Activated naive CD4-positive, alpha-beta T cell treated with anti-CD3 and anti-CD28 coated beads, Interleukin-2, amount 50 U/mL, for 72 hours (primary cell): ENCODE data around the gene PEAK3. TPM values are rescaled to one million over a fixed set of nuclear protein-coding genes. Genes with fewer than 3 reads are reported as not detected.

Experiments
- ATAC-seq, 2 donors: fragments of 150-1000 bp; cut with Tn5 transposase; 2 replicates each; pipeline ENCODE4 v1.10.0; 2021; ENCODE audit warnings: mild to moderate bottlenecking in 2 of 2, moderate library complexity in 2 of 2
- DNase-seq, 2 donors: peaks; one replicate each; pipeline ENCODE4 v3.0.0; 2021 to 2022; ENCODE audit warnings: low spot score in 2 of 2
- H3K27ac Mint-ChIP-seq, 2 donors: one replicate each; pipeline ENCODE4 v1.8.0; 2022; ENCODE audit warnings: mild to moderate bottlenecking in 2 of 2, mixed read lengths in 2 of 2
- H3K36me3 Mint-ChIP-seq, 2 donors: one replicate each; pipeline ENCODE4 v1.8.0; 2022; ENCODE audit warnings: mixed read lengths in 2 of 2
- H3K9me3 Mint-ChIP-seq, 2 donors: one replicate each; pipeline ENCODE4 v1.8.0; 2022; ENCODE audit warnings: mixed read lengths in 2 of 2
- total RNA-seq, 2 donors: library from RNA; stranded (reverse); gene quantifications; one replicate each; pipeline ENCODE4 v1.2.3, GENCODE V29; 2022

Gene PEAK3
- total RNA-seq, 2 donors from 2014 or later = not detected

- no peaks in the 10 kb centered on the region for H3K9me3 Mint-ChIP-seq
- peaks cover 53 to 59% of the 10 kb centered on the region in 2 donors for H3K36me3 Mint-ChIP-seq
- ATAC-seq (no peak), DNase-seq (no peak)
- peak overlapping the region; percentile 92 to 94 for H3K27ac Mint-ChIP-seq
These were observed 40.9 kb downstream of the PEAK3 start for GRCh38 chr19:2240881-2241760.

GRCh38 chr19:2239771-2240770, 41.9 kb downstream of the PEAK3 start:
- ATAC-seq (no peak), DNase-seq (no peak)
- peak overlapping the region; percentile 92 to 94 for H3K27ac Mint-ChIP-seq
- peaks cover 49 to 54% of the 10 kb centered on the region in 2 donors for H3K36me3 Mint-ChIP-seq
- no peaks in the 10 kb centered on the region for H3K9me3 Mint-ChIP-seq

GRCh38 chr19:2239173-2239572, 42.8 kb downstream of the PEAK3 start:
- peaks cover 50 to 54% of the 10 kb centered on the region in 2 donors for H3K36me3 Mint-ChIP-seq

GRCh38 chr19:2237869-2238153, 44.2 kb downstream of the PEAK3 start:
- H3K9me3 Mint-ChIP-seq = no peaks in the 10 kb centered on the region
- H3K36me3 Mint-ChIP-seq = peaks cover 48 to 50% of the 10 kb centered on the region in 2 donors
- DNase-seq (no peak), ATAC-seq (no peak)
- H3K27ac Mint-ChIP-seq = peak overlapping the region; percentile 85 to 92

More at GRCh38 chr19:2239173-2239572, 42.8 kb downstream of the PEAK3 start:
- Mint-ChIP-seq H3K9me3 (no peaks in the 10 kb centered on the region), H3K27ac (peak overlapping the region; percentile 90 to 92)
- DNase-seq = no peak
- ATAC-seq = no peak

- ATAC-seq (no peak), DNase-seq (no peak)
- H3K36me3 Mint-ChIP-seq = peaks cover 42 to 44% of the 10 kb centered on the region in 2 donors
These were observed 44.7 kb downstream of the PEAK3 start for GRCh38 chr19:2237051-2237868.

GRCh38 chr19:2236314-2237050, 45.5 kb downstream of the PEAK3 start, which contains the start of the genes PLEKHJ1 and SF3A2:
Gene PLEKHJ1, minus strand, starts transcription at chr19:2236329. Its CDS starts 81 bp downstream, at chr19:2236248.
Gene SF3A2, plus strand, starts transcription at chr19:2236824. Its CDS starts 6,595 bp downstream, at chr19:2243419.
- no peaks in the 10 kb centered on the region for H3K9me3 Mint-ChIP-seq
- peaks cover 42 to 43% of the 10 kb centered on the region in 2 donors for H3K36me3 Mint-ChIP-seq
- DNase-seq (peak; percentile 99 to 100), ATAC-seq (peak; percentile 82 to 87)
- peak within 1 kb of the TSS; percentile 92 to 100 for H3K27ac Mint-ChIP-seq

More at GRCh38 chr19:2237051-2237868, 44.7 kb downstream of the PEAK3 start:
- H3K9me3 Mint-ChIP-seq = no peaks in the 10 kb centered on the region
- H3K27ac Mint-ChIP-seq = peak overlapping the region; percentile 85 to 92

- peaks cover 42 to 43% of the 10 kb centered on the region in 2 donors for H3K36me3 Mint-ChIP-seq
- DNase-seq = no peak
These were observed 46.0 kb downstream of the PEAK3 start for GRCh38 chr19:2236064-2236313.

GRCh38 chr19:2235381-2236063, 46.5 kb downstream of the PEAK3 start:
- peak overlapping the region; percentile 92 to 96 for H3K27ac Mint-ChIP-seq
- H3K9me3 Mint-ChIP-seq = no peaks in the 10 kb centered on the region
- H3K36me3 Mint-ChIP-seq = peaks cover 41 to 42% of the 10 kb centered on the region in 2 donors
- peak; percentile 9 to 12 for ATAC-seq
- no peak for DNase-seq

More at GRCh38 chr19:2236064-2236313, 46.0 kb downstream of the PEAK3 start:
- ATAC-seq = peak in 1 of 2 donors; percentile 19
- Mint-ChIP-seq H3K9me3 (no peaks in the 10 kb centered on the region), H3K27ac (peak overlapping the region; percentile 92 to 100)

- peaks cover 37 to 38% of the 10 kb centered on the region in 2 donors for H3K36me3 Mint-ChIP-seq
These were observed 47.0 kb downstream of the PEAK3 start for GRCh38 chr19:2234996-2235380.

GRCh38 chr19:2233601-2234280, 48.2 kb downstream of the PEAK3 start:
- Mint-ChIP-seq H3K9me3 (no peaks in the 10 kb centered on the region), H3K36me3 (peaks cover 24 to 29% of the 10 kb centered on the region in 2 donors), H3K27ac (peak overlapping the region; percentile 92 to 96)
- ATAC-seq = no peak
- no peak for DNase-seq

More at GRCh38 chr19:2234996-2235380, 47.0 kb downstream of the PEAK3 start:
- ATAC-seq = no peak
- no peak for DNase-seq
- Mint-ChIP-seq H3K27ac (peak overlapping the region; percentile 92 to 96), H3K9me3 (no peaks in the 10 kb centered on the region)

- H3K9me3 Mint-ChIP-seq = no peaks in the 10 kb centered on the region
- ATAC-seq = no peak
- no peak for DNase-seq
- peak overlapping the region; percentile 33 to 92 for H3K27ac Mint-ChIP-seq
- H3K36me3 Mint-ChIP-seq = peaks cover 12 to 17% of the 10 kb centered on the region in 2 donors
These were observed 49.5 kb downstream of the PEAK3 start for GRCh38 chr19:2232286-2233151.

- H3K27ac Mint-ChIP-seq = peak overlapping the region in 1 of 2 donors; percentile 92
- no peak for DNase-seq
- H3K36me3 Mint-ChIP-seq = peaks cover 6 to 10% of the 10 kb centered on the region in 2 donors
- ATAC-seq = no peak
- no peaks in the 10 kb centered on the region for H3K9me3 Mint-ChIP-seq
These were observed 50.3 kb downstream of the PEAK3 start for GRCh38 chr19:2231621-2232221.

GRCh38 chr19:2230807-2231533, 51.0 kb downstream of the PEAK3 start:
- peak overlapping the region in 1 of 2 donors; percentile 92 for H3K27ac Mint-ChIP-seq
- H3K9me3 Mint-ChIP-seq = no peaks in the 10 kb centered on the region
- DNase-seq (no peak), ATAC-seq (peak in 1 of 2 donors; percentile 5)
- peaks cover 0 to 5% of the 10 kb centered on the region in 2 donors for H3K36me3 Mint-ChIP-seq
